Left colon (tissue), 2 donors: ENCODE measurements around the gene NR1H2. TPM values are rescaled to one million over a fixed set of nuclear protein-coding genes. Genes with fewer than 3 reads are reported as not detected.
"Not testable (repeated sequence)": the region's sequence is repeated elsewhere in the genome, so short reads cannot be mapped to it uniquely, and the experiment has no call there.

Experiments used
- ATAC-seq: fragments of 200-7000 bp; cut with Tn5 transposase; one replicate; pipeline ENCODE4 v1.9.1; 2020; ENCODE audit warnings: mild to moderate bottlenecking, moderate library complexity
- DNase-seq, 2 donors: peaks; one replicate each; pipeline ENCODE4 v3.0.0-alpha.2; 2020
- intact Hi-C, 2 donors: fragments of 100-400 bp; cut with DNase I in 1 of 2; cut with micrococcal nuclease in 1 of 2; formaldehyde crosslinking; loops; one replicate each; pipeline versions ENCODE4 v1.11.2 to v1.14.0; 2022; cut with DNase I, micrococcal nuclease
- total RNA-seq, 2 donors: library from RNA; stranded (reverse); fragmentation: NEBNext Ultra II Directional; extraction: Animal tissue kit (Norgen Biotek cat#: 25700); gene quantifications; one replicate each; pipeline ENCODE4 v1.2.1, GENCODE V29; 2021
- donor health status: DM: no; HTN: no; CAD: no.
- donor health status: DM: yes; HTN: yes; CAD: no.

Gene NR1H2
- total RNA-seq, 2 donors from 2014 or later = 61.9 to 75.2 TPM

DNA sequence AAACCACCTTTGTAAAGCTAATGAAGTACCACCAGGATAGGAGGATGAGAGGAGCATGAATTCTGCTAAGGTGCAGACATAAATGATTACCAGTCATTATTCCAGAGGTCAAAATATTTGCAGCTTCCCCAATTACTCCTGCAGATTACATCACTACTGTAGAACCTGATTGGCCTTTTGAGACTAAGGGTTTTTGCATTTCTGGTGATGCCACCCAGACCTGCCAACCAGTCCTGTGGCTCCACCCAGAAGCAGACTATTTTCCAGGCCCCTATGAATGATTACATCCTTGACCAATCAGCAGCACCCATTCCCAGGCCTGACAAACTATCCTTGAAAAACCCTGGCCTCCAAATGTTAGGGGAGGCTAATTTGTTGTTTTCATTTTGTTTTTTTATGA lies 35.9 kb upstream of the NR1H2 start:
- intact Hi-C loops = no loop called here
- DNase-seq = no peak
- ATAC-seq = no peak

DNA sequence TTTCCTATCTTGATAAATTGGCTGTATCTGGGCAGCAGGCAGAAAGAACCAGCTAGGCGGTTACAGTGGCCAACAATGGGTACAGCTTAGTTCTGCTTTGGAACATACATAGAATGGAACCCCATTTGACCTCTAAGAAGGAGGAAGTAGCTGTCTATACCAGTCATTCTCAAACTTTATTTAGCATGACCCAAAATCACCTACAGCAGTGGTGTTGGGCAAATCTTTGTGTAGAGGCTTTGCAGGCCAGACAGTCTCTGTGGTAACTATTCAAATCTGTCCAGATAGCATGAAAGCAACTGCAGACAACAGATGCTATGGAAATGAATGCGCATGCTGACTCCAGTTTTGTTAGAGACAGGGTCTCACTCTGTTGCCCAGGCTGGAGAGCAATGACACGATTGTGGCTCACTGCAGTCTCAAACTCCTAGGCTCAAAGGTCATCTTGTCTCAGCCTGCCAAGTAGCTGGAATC lies 35.1 kb upstream of the NR1H2 start:
- no peak for DNase-seq
- intact Hi-C loops = no loop called here
- ATAC-seq = peak; percentile 18

DNA sequence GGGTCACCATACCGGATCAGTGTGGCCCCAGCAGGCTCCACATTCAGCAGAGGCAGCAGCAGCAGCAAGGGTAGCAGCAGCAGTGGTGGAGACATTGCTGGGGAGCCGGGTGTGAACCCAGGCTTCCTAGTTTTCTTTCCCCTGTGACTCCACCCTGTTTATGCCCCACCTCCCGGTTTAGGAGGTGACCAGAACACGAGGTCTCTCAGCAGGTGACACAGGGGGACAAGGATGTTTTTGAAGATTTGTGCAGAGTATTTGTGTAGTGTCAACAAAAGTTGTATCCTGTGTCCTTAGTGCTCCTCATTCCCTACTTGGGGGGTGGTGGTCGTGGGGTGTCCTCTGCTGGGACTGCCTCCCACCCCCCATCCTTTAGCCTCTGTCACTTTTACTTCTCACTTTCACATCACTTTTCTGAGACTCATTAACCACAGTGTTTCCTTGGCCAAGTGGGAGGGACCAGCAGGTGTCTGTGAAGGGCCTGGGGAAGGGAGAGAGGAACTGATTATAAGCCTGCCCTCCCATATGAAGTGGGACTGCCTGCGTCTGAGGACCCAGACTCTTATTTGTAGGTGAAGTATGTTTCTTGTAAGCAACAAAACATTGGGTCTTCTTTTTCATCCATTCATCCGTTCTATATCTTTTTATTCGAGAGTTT lies 31.5 kb upstream of the NR1H2 start:
- DNase-seq = no peak
- intact Hi-C loops = no loop called here
- ATAC-seq = peak; percentile 26

DNA sequence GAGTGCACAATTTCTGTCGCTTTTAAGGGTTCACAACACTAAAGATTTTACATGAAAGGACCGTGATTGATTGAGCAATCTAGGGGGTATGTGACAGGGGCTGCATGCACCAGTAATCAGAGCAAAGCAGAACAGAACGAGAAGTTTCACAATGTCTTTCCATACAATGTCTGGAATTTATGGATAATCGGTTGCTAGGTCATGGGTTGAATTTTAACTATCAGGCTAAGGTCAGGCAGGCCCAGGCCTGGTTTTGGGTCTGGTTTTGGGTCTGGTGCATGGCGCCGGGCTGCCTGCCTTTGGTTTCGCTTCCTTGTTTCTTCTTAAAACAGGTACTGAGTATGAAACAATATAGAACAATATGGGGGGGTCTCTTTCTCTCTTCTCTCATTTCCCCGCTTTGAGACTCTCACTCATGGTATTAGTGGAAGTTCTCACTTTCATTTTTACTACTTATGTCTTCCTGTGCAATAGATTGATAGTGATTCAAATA lies 29.1 kb upstream of the NR1H2 start:
- DNase-seq, intact Hi-C loops, ATAC-seq: not testable (repeated sequence)

DNA sequence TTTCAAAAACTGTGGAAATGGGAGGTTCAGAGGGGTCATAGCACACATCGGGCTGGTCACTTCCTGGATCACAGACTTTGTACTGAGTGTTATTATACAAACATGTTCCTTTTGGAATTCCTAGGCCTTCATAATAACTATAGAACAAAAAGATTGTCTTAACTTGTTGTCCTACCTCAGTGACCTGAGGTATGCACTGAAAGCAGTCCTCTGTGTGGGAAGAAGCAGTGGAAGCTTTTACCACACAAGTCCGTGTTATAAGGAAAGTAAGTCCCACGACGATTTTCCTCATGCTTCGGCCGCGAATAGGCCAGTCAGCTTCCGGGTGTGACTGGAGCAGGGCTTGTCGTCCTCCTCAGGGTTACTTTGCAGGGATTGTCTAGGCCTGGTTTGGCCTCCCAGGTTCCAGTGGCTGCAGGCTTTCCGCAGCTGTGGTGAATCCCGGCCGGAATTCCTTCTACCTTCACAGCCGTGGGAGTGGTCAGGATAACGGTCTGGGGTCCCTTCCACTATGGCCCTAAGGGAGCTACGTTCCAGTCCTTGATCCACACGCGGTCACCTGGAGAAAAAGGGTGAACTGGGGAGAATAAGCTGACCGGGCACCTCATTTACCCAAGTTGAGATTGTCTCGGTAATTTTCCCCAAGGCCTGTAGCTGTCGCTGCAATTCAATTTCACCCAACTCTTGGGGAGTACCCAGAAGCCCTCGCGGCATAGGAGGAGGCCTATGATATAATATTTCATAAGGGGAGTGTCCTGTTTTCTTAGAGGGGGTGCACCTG lies 26.8 kb upstream of the NR1H2 start:
- DNase-seq (no peak), ATAC-seq (peak; percentile 22)
- intact Hi-C loops = no loop called here

DNA sequence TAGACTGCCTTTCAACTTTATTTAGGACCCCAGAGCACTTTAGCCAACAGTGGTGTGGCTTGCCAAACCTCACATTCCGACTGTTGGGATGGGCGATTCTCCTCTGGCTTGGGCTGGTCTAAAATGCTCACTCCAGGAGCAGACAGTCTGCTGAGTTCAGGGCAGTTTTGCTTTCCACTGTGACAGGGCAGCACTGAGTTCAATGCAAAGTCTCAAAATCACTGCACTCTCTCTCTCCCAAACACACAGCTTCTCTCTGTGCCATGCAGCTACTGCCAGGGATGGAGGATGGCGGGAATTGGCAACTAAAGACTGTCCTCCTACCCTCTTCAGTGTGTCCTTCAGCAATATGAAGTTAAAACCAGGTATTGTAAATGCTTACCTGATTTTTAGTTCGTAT lies 24.0 kb upstream of the NR1H2 start:
- no peak for ATAC-seq
- intact Hi-C loops = no loop called here
- no peak for DNase-seq

DNA sequence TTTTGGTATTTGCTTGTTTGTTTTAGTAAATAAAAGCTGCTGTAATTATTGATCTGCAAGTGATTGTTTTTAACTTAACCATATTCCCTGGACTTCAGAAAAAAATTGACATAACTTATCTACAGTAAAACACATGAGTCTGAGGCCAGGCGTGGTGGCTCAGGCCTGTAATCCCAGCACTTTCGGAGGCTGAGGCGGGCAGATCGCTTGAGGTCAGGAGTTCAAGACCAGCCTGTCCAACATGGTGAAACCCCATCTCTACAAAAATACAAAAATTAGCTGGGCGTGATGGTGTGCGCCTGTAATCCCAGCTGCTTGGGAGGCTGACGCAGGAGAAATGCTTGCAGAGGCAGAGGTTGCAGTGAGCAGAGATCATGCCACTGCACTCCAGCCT lies 22.8 kb upstream of the NR1H2 start:
- ATAC-seq, intact Hi-C loops, DNase-seq: not testable (repeated sequence)

DNA sequence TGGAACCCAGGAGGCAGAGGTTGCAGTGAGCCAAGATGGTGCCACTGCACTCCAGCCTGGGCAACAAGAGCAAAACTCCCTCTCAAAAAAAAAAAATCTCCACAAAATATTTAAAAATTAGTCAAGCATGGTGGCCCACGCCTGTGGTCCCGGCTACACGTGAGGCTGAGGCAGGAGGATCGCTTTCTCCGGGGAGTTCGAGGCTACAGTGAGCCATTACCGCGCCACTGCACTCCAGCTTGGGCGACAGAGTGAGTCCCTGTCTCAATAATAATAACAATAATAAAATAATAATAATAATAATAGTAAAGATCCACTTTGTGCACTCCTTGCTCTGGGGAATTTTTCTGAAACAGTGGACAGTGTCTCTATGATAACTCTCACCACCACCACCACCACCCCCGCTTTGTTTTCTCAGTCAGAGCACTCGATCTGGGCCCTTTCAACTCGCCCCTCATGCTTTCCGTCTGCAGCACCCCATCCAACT lies 19.5 kb upstream of the NR1H2 start:
- ATAC-seq (no peak), DNase-seq (no peak)
- intact Hi-C loops = no loop called here

DNA sequence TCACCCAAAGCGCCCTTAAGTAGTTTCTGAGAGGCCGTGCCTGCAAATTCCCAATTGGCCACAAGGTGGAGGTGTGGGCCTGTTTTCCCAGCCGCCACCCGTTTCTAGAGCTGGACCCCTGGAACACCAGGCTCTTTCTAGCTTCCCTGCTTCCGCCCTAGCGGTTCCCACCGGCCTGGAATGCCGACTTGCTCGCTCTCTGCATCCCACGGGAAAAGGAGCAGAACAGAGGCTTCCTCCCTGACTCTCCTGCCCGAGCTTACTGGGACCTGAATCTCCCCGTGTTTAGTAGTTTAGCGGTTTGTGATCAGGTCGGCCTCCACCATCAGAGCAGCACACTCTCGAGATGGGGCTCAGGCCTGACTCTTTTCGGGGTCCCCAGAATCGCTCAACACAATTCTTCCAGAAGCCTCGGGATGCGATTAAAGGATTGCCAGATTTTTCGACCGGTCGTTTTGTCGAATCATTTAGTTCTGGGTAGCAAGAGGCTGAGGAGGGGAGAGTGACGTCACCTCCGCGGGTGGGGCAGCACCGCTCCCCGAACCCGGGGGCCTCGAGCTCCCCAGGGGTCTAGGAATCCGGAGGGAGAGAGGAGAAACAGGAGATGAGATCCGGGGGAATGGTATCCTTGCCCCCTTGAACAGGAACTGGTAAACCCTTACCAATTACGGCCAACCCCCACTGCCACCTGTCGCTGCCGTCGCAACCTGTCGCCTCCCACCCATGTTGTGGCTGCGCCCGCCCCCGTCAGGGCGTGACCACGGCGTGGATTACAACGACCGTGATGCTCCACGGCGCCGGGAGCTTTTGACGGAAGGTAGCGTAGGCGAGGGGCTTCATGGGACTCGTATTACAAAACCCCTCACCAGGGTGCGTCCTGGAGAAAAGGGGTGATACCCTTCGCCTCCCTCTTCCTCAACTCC lies 18.8 kb upstream of the NR1H2 start:
- intact Hi-C loops = no loop called here
- DNase-seq (peak; percentile 65 to 85), ATAC-seq (peak; percentile 77)

DNA sequence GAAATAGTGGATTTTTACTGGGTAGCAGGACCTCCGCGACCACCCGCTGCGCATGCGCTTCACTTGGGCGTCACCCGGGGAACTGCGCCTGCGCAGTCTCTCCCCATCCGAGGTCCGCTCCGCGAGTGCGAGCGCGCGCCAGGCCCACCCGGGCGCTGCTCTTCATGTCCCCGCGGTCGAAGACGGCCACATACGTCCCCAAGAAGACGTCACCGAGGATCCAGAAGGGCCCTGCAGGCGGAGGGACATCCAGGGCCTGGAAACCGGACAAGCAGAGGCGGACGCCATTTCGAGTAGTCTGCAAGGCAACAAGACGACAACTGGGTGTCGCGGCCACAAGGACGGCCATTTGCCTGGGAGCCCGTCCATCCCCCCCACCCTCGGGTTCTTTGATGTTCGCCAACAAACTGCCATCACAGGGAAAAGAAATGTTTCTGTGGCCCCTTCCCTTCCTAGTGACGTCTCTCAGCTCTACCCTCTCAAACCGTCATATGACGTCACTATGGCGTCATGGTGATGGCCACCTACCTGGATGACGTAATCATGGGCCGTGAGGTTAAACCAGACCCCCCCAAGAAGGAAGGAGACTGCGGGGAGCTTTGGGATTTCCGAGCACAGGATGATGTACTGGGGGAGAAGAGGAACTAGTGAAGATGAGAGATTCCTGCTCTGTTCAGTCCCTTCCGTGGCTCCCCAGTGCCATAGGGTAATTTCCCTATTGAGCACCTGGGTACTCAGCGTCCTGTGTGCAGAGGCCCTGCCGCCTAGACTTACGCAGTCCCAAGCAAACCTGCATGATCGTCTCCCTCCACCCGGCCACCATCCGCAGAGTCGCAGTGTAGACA lies 17.6 kb upstream of the NR1H2 start:
- DNase-seq (peak in 1 of 2 donors; percentile 81), ATAC-seq (peak; percentile 54)
- intact Hi-C loops = no loop called here

DNA sequence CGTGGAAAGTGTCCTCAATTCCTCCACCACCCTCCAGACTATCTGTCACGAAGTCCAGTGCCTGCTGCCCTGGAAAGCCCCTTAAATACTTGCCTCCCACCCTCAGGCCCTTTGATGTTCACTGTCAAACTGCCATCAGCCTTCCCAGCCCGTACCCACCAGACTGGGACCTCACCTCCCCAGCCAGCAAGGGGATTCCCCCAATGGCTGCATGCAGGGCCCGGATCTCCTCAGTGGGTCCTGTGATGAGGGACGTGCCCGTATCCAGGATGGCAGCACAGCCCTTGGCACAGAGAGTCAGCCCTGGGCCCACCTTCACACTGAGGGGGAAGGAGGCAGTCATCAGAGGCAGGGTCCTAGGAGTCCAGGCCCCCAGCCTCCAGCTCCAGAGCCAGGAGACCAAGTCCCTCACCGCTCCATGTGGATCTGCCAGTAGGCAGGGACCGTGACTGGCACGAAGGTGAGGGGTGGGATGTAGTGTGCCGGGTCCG lies 16.9 kb upstream of the NR1H2 start:
- DNase-seq (no peak), ATAC-seq (no peak)
- intact Hi-C loops = no loop called here

DNA sequence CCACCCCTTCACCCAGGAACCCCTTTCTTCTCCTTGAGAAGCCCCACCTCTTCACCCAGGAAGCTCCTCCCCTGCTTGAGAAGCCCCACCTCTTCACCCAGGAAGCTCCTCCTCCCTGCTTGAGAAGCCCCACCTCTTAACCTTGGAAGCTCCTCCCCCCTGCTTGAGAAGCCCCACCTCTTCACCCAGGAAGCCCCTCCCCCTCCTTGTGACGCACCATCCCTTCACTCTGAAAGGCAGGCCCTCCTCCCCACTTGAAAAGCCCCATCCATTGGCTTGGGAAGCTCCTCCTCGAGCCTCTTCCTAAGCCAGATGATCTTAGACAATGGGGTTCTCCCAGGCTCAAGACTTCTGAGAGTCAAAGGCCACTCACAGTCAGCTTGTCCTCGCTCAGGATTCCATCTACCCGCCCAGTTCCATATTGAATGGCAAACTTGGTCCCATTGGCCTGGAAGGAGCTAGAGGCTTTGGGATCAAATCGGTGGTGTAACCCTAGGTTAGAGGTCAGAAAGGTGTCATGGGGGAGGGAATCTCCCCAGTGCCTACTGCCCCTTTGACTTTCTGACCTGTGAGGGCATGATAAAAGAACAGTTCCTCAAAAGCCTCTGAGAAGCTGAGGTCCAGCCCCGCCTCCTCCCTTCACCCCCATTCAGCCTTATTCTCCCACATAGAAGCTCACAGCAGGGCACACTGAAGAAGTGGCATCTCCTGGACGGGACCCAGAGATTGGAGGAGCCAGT lies 14.8 kb upstream of the NR1H2 start:
- DNase-seq (no peak), ATAC-seq (no peak)
- intact Hi-C loops = loop anchor here in 1 of 2 donors (10.0 kb wide), 2 partner anchors 53 to 103 kb away; partner anchors contain the start of gene SPIB

DNA sequence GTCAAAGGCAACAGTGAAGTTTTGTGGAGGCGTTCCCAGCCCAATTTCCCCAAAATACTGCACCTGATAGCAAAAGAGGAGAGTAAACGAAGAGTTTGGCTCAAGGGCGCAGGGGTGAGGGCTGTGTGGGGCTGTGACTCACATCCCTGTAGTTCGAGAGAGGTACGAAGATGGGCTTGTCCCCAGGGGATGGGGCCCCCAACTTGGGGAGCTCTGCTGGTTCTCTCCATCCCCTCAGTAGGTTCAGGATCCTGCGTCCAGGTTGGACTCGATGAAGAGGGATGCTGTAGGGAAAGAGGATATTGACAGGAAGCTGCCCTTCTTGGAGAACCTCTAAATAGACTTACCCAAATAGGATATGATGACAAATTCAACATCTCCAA lies 14.2 kb upstream of the NR1H2 start:
- intact Hi-C loops = loop anchor here in 1 of 2 donors (10.0 kb wide), 2 partner anchors 53 to 103 kb away; partner anchors contain the start of gene SPIB
- ATAC-seq = no peak
- DNase-seq = no peak

DNA sequence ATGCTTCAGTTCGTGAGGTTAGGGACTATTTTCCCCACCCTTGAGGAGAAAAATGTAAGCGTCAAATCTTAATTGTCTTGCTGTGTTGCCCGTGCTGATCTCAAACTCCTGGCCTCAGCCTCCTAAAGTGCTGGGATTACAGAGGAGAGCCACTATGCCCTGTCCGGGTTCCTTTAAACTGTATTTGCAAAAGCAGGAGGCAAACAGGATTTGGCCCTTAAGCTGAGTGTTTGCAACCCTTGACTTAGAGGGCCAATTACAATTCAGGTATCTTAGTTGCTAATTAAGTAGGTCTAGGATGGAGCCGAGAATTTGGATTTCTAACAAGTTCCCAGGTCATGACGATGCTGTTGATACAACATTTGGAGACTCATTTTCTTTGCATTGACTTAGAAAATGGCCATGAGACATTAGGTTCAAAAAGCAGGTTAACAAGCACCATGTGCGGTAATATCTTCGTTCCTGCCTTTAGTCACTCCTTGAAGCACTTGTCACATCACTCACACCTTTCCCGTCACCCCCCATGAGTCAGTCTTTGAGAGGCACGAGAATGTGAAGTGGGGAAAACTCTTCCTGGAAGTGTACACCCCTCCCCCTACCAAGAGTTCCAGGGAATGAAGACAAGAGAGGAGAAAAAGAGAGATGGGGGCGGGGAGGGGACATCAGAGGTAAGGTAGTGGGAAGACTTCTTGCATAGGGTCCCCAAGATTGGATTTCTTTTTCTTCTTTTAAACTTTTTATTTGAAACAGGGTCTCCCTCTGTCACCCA lies 13.4 kb upstream of the NR1H2 start:
- intact Hi-C loops = loop anchor here in 1 of 2 donors (10.0 kb wide), 2 partner anchors 52 to 102 kb away; partner anchors contain the start of gene SPIB
- ATAC-seq = no peak
- no peak for DNase-seq

DNA sequence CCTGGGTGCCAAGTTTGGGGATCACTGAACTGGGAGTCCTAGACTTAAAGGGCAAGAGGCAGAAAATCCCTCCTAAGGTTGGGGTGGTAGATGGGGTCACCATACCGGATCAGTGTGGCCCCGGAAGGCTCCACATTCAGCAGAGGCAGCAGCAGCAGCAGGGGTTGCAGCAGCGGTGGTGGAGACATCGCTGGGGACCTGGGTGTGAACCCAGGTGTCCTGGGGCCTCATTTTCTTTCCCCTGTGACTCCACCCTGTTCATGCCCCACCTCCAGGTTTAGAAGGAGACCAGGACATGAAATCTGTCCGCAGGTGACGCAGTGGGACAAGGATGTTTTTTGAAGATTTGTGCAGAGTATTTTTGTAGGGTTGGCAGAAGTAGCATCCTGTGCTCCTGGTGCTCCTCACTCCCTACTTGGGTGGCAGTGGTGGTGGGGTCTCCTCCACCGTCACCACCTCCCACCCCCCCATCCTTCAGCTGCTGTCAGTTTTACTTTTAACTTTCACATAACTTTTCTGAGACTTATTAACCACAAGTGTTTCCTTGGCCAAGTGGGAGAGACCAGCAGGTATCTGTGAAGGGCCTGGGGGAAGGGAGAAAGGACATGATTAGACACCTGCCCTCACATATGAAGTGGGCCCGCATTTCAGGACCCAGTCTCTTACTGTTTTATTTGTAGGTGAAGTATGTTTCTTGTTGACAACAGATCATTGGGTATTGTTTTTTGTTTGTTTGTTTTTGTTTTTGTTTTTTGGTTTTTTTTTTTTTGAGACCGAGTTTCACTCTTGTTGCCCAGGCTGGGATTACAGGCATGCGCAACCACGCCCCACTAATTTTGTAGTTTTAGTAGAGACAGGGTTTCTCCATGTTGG lies 10.6 kb upstream of the NR1H2 start, which contains the start of gene NAPSA:
TSS of gene NAPSA (minus strand) at position 206 of the 873 bp plus-strand sequence. CDS start at position 188, 18 bp downstream.
- intact Hi-C loops = loop anchor here in 1 of 2 donors (10.0 kb wide), 2 partner anchors 49 to 99 kb away; partner anchors contain the start of gene SPIB
- no peak for ATAC-seq
- no peak for DNase-seq
